H9 (cell line): ENCODE measurements around the gene TSSK2. TPM values are rescaled to one million over a fixed set of nuclear protein-coding genes. Genes with fewer than 3 reads are reported as not detected.

Experiments used
- DNase-seq: peaks from one replicate; pipeline ENCODE4 v3.0.0-alpha.2; 2017
- H2AFZ ChIP-seq: one replicate; pipeline ENCODE4 v1.6.1; 2013; ENCODE audit warnings: mild to moderate bottlenecking, low read length, control low read depth, moderate library complexity
- H2AK5ac ChIP-seq: 2 replicates; pipeline ENCODE4 v1.6.1; 2013; ENCODE audit warnings: low read length, control low read depth, mixed read lengths; ENCODE audit not compliant: insufficient read length
- H2BK120ac ChIP-seq: one replicate; pipeline ENCODE4 v1.6.1; 2013; ENCODE audit warnings: low read depth, mild to moderate bottlenecking, low read length, control low read depth, inconsistent platforms; ENCODE audit not compliant: poor library complexity, severe bottlenecking
- H2BK12ac ChIP-seq: 2 replicates; pipeline ENCODE4 v1.6.1; 2013; ENCODE audit warnings: low read length, control low read depth, mixed read lengths, low read depth; ENCODE audit not compliant: insufficient read length
- H2BK15ac ChIP-seq: 2 replicates; pipeline ENCODE4 v1.6.1; 2013; ENCODE audit warnings: low read depth, low read length, control low read depth
- H2BK20ac ChIP-seq: one replicate; pipeline ENCODE4 v1.6.1; 2013; ENCODE audit warnings: low read depth, mild to moderate bottlenecking, low read length, control low read depth, inconsistent platforms; ENCODE audit not compliant: poor library complexity, severe bottlenecking
- H2BK5ac ChIP-seq: 2 replicates; pipeline ENCODE4 v1.6.1; 2013; ENCODE audit warnings: low read length, control low read depth, mixed read lengths; ENCODE audit not compliant: insufficient read length
- H3K14ac ChIP-seq: 2 replicates; pipeline ENCODE4 v1.6.1; 2013; ENCODE audit warnings: low read length, control low read depth; ENCODE audit not compliant: insufficient read depth
- H3K18ac ChIP-seq: 2 replicates; pipeline ENCODE4 v1.6.1; 2013; ENCODE audit warnings: low read depth, mild to moderate bottlenecking, mixed read lengths, low read length, control low read depth; ENCODE audit not compliant: insufficient read length
- H3K23ac ChIP-seq: 2 replicates; pipeline ENCODE4 v1.6.1; 2013; ENCODE audit warnings: low read length, control low read depth, mixed read lengths, low read depth; ENCODE audit not compliant: insufficient read length
- H3K23me2 ChIP-seq: 2 replicates; pipeline ENCODE4 v1.6.1; 2013; ENCODE audit warnings: low read depth, mild to moderate bottlenecking, mixed read lengths, low read length, control low read depth; ENCODE audit not compliant: insufficient read length, poor library complexity, severe bottlenecking
- H3K27ac ChIP-seq: 2 replicates; pipeline ENCODE4 v1.5.1; 2013; ENCODE audit warnings: low read length, control low read depth, mixed read lengths, low read depth; ENCODE audit not compliant: insufficient read length
- H3K27me3 ChIP-seq: 2 replicates; pipeline ENCODE4 v1.6.1; 2013; ENCODE audit warnings: low read length, control low read depth, inconsistent platforms; ENCODE audit not compliant: insufficient read depth
- H3K4ac ChIP-seq: 2 replicates; pipeline ENCODE4 v1.6.1; 2013; ENCODE audit warnings: low read depth, mild to moderate bottlenecking, control low read depth, inconsistent platforms, low read length, moderate library complexity
- H3K4me1 ChIP-seq: 2 replicates; pipeline ENCODE4 v1.6.1; 2013; ENCODE audit warnings: low read length, control low read depth, inconsistent platforms; ENCODE audit not compliant: insufficient read depth
- H3K4me2 ChIP-seq: 2 replicates; pipeline ENCODE4 v1.6.1; 2013; ENCODE audit warnings: low read length, control low read depth, mixed read lengths; ENCODE audit not compliant: insufficient read length, insufficient read depth
- H3K56ac ChIP-seq: 2 replicates; pipeline ENCODE4 v1.6.1; 2013; ENCODE audit warnings: low read depth, mild to moderate bottlenecking, mixed read lengths, low read length, control low read depth; ENCODE audit not compliant: insufficient read length
- H3K79me1 ChIP-seq: 2 replicates; pipeline ENCODE4 v1.6.1; 2013; ENCODE audit warnings: low read depth, mild to moderate bottlenecking, moderate library complexity, low read length, control low read depth, inconsistent platforms; ENCODE audit not compliant: insufficient read depth, poor library complexity, severe bottlenecking
- H3K79me2 ChIP-seq: 2 replicates; pipeline ENCODE4 v1.6.1; 2013; ENCODE audit warnings: low read length, control low read depth, inconsistent platforms; ENCODE audit not compliant: insufficient read depth
- H3K9ac ChIP-seq: 2 replicates; pipeline ENCODE4 v1.6.1; 2013; ENCODE audit warnings: low read length, control low read depth, mixed read lengths; ENCODE audit not compliant: insufficient read length; ENCODE audit errors: extremely low read depth
- H3K9me3 ChIP-seq: one replicate; pipeline ENCODE4 v1.6.1; 2013; ENCODE audit warnings: low read depth, low read length, inconsistent platforms; ENCODE audit not compliant: control insufficient read depth
- H3T11ph ChIP-seq: one replicate; pipeline ENCODE4 v1.6.1; 2013; ENCODE audit warnings: mild to moderate bottlenecking, low read length, control low read depth, inconsistent platforms
- H4K20me1 ChIP-seq: one replicate; pipeline ENCODE4 v1.6.1; 2013; ENCODE audit not compliant: control insufficient read depth, insufficient read length, insufficient read depth
- H4K5ac ChIP-seq: 2 replicates; pipeline ENCODE4 v1.6.1; 2013; ENCODE audit warnings: low read depth, mild to moderate bottlenecking, mixed read lengths, low read length, control low read depth; ENCODE audit not compliant: insufficient read length
- H4K8ac ChIP-seq: replicated peaks from 2 replicates; pipeline ENCODE4 v1.6.1; 2013; ENCODE audit warnings: low read length, control low read depth, mixed read lengths, low read depth; ENCODE audit not compliant: insufficient read length
- H4K91ac ChIP-seq: 2 replicates; pipeline ENCODE4 v1.6.1; 2013; ENCODE audit warnings: low read depth, mild to moderate bottlenecking, moderate library complexity, mixed read lengths, low read length, control low read depth; ENCODE audit not compliant: insufficient read length
- H3K27ac Mint-ChIP-seq, 3 experiments: 2 replicates in 2 of 3; 3 replicates in 1 of 3; pipeline ENCODE4 v1.8.0; 2020 to 2021; ENCODE audit warnings: mixed read lengths in 3 of 3, mild to moderate bottlenecking in 1 of 3, moderate library complexity in 1 of 3
- H3K27me3 Mint-ChIP-seq: 2 replicates; pipeline ENCODE4 v1.8.0; 2021; ENCODE audit warnings: low read depth, mild to moderate bottlenecking, moderate library complexity, mixed read lengths
- H3K36me3 Mint-ChIP-seq, 3 experiments: 2 replicates in 2 of 3; 3 replicates in 1 of 3; pipeline ENCODE4 v1.8.0; 2020 to 2021; ENCODE audit warnings: low read depth in 3 of 3, mixed read lengths in 3 of 3; ENCODE audit not compliant: insufficient read depth in 1 of 3
- H3K4me1 Mint-ChIP-seq, 2 experiments: 2 replicates each; pipeline ENCODE4 v1.8.0; 2020; ENCODE audit warnings: mixed read lengths in 2 of 2
- H3K4me3 Mint-ChIP-seq, 2 experiments: 2 replicates in 1 of 2; 3 replicates in 1 of 2; pipeline ENCODE4 v1.8.0; 2020 to 2021; ENCODE audit warnings: mild to moderate bottlenecking in 2 of 2, mixed read lengths in 2 of 2, moderate library complexity in 1 of 2
- H3K9me3 Mint-ChIP-seq, 2 experiments: 2 replicates in 1 of 2; 3 replicates in 1 of 2; pipeline ENCODE4 v1.8.0; 2020; ENCODE audit warnings: mild to moderate bottlenecking in 2 of 2, mixed read lengths in 2 of 2, moderate library complexity in 1 of 2
- CTCF ChIP-seq: fragments of 200-600 bp; sonication (generic); conservative IDR thresholded peaks from 3 replicates; pipeline ENCODE4 v1.8.0; 2021; ENCODE audit warnings: antibody characterized with exemption, mild to moderate bottlenecking
- WGBS: extraction: QIAGEN DNeasy Blood & Tissue Kit; methylation state at CpG from one replicate; pipeline ENCODE4 v1.1.7; 2013; ENCODE audit warnings: missing lambda C conversion rate, low lambda C conversion rate, mixed read lengths; ENCODE audit not compliant: insufficient read length; ENCODE audit errors: extremely low coverage; 5-methylcytosine and 5-hydroxymethylcytosine counted together
- total RNA-seq: library from RNA; stranded (reverse); gene quantifications from 2 replicates; pipeline ENCODE4 v1.2.1, GENCODE V29; 2021

The TSSK2 gene
- total RNA-seq, 1 experiment from 2014 or later, result not detected

GRCh38 chr22:19169947-19170318 lies 38.8 kb downstream of the TSSK2 start:
- Histone ChIP-seq H4K91ac (no peak overlapping the region), H3K4me1 (peaks cover 3% of the 10 kb centered on the region; the same call in 1 of the 2 replicates), H3K4ac (no peak overlapping the region), H3K56ac (no peak overlapping the region), H2BK5ac (no peak overlapping the region), H3K4me2 (no peak overlapping the region), H2BK120ac (no peak overlapping the region), H4K20me1 (no peaks in the 10 kb centered on the region), H3K79me2 (peaks cover 10% of the 10 kb centered on the region; the same call in 1 of the 2 replicates), H3K27me3 (peaks cover 4% of the 10 kb centered on the region; the same call in 1 of the 2 replicates), H3K9ac (no peak overlapping the region), H4K8ac (no peak overlapping the region), H3K9me3 (no peaks in the 10 kb centered on the region), H3K23me2 (peaks cover 15% of the 10 kb centered on the region), H3K18ac (no peak overlapping the region), H3T11ph (no peak overlapping the region), H3K14ac (no peak overlapping the region; the same call in 1 of the 2 replicates), H2AFZ (no peak overlapping the region), H4K5ac (no peak overlapping the region), H3K79me1 (peaks cover 6% of the 10 kb centered on the region), H2BK12ac (no peak overlapping the region), H3K23ac (no peak overlapping the region), H2AK5ac (no peak overlapping the region), H2BK20ac (no peak overlapping the region), H2BK15ac (no peak overlapping the region), H3K27ac (no peak overlapping the region)
- H3K4me1 Mint-ChIP-seq, result peaks cover 35 to 48% of the 10 kb centered on the region in 2 experiments
- no peak for DNase-seq
- no CpG with 5 or more reads among the region's 7 CpGs for WGBS
- TF ChIP-seq CTCF, result no peak
- H3K36me3 Mint-ChIP-seq, result peaks cover 0 to 10% (median 8%) of the 10 kb centered on the region in 3 experiments; a peak in 3 of 7 replicates
- H3K4me3 Mint-ChIP-seq, result peak overlapping the region; percentile 93 to 95
- H3K27ac Mint-ChIP-seq, result no peak overlapping the region
- no peaks in the 10 kb centered on the region for H3K9me3 Mint-ChIP-seq
- peaks cover 64% of the 10 kb centered on the region for H3K27me3 Mint-ChIP-seq
